K562 (cell line): ENCODE measurements around the gene UBR7. TPM values are rescaled to one million over a fixed set of nuclear protein-coding genes. Genes with fewer than 3 reads are reported as not detected.

Experiments
- ATAC-seq: fragments of 200-7000 bp; cut with Tn5 transposase; 3 replicates; pipeline ENCODE4 v1.9.1; 2020; ENCODE audit warnings: moderate library complexity
- BruUV-seq: library from RNA; stranded (reverse); fragments of 400-500 nt; replicated peaks from 2 replicates; lab custom pipeline; 2021; lab: Mats Ljungman, UMichigan
- CTCF ChIA-PET: fragments of 300-600 bp; formaldehyde crosslinking; extraction: SDS; loops from one replicate; lab custom pipeline; 2021; ENCODE audit warnings: low intra/inter-chr PET ratio; lab: Yijun Ruan, JAX
- POLR2A ChIA-PET: fragments of 300-600, 350-650 bp; sonication (Branson Sonifier 250); formaldehyde crosslinking; extraction: SDS; loops from one replicate; lab custom pipeline; 2021; ENCODE audit warnings: antibody characterized with exemption, inconsistent platforms; lab: Yijun Ruan, JAX
- DNase-seq, 4 experiments: peaks; one replicate each; pipeline versions ENCODE4 v3.0.0 to v3.0.0-alpha.2; 2011 to 2018; ENCODE audit warnings: low spot score in 3 of 4, mixed read lengths in 3 of 4; ENCODE audit errors: extremely low read depth in 1 of 4
- FAIRE-seq: peaks from 2 replicates; lab custom pipeline; 2011; peaks lifted over from hg19 to GRCh38; lab: Jason Lieb, UNC
- H2AFZ ChIP-seq: 2 replicates; pipeline ENCODE4 v1.6.0; 2011; ENCODE audit warnings: low read depth, low read length, control low read depth, inconsistent platforms
- H3K27ac ChIP-seq: fragments of 200-600 bp; 3 replicates; pipeline ENCODE4 v1.8.0; 2011; ENCODE audit warnings: low read depth, mild to moderate bottlenecking, control low read depth, inconsistent platforms, low read length, moderate library complexity, mixed read lengths; ENCODE audit errors: extremely low read depth
- H3K27me3 ChIP-seq, 2 experiments: fragments of 300-600 bp in 1 of 2; 2 replicates in 1 of 2; 3 replicates in 1 of 2; pipeline versions ENCODE4 v1.6.0 to v1.8.0; 2011; ENCODE audit warnings: inconsistent platforms in 2 of 2, low read length in 2 of 2, mild to moderate bottlenecking in 1 of 2, mixed read lengths in 1 of 2, moderate library complexity in 1 of 2; ENCODE audit not compliant: control insufficient read depth in 2 of 2, insufficient read depth in 2 of 2
- H3K36me3 ChIP-seq: fragments of 300-600 bp; 3 replicates; pipeline ENCODE4 v1.8.0; 2011; ENCODE audit warnings: mild to moderate bottlenecking, low read length, inconsistent platforms; ENCODE audit not compliant: control insufficient read depth, insufficient read depth
- H3K4me1 ChIP-seq, 2 experiments: fragments of 200-600 bp in 1 of 2; replicated peaks in 1 of 2; 2 replicates in 1 of 2; 3 replicates in 1 of 2; pipeline versions ENCODE4 v1.5.1 to v1.8.0; 2011; ENCODE audit warnings: inconsistent platforms in 2 of 2, low read length in 2 of 2, mild to moderate bottlenecking in 1 of 2, mixed read lengths in 1 of 2, moderate library complexity in 1 of 2; ENCODE audit not compliant: control insufficient read depth in 2 of 2, insufficient read depth in 2 of 2
- H3K4me2 ChIP-seq: 2 replicates; pipeline ENCODE4 v1.6.1; 2011; ENCODE audit warnings: low read length, control low read depth, inconsistent platforms, mixed read lengths; ENCODE audit not compliant: insufficient read depth
- H3K4me3 ChIP-seq: fragments of 200-600 bp; sonication (generic), shearing (Covaris generic); 2 replicates; pipeline ENCODE4 v1.5.1; 2016; ENCODE audit warnings: control low read depth, inconsistent platforms
- H3K79me2 ChIP-seq: fragments of 200-600 bp; 3 replicates; pipeline ENCODE4 v1.8.0; 2011; ENCODE audit warnings: low read length, inconsistent platforms; ENCODE audit not compliant: control insufficient read depth, insufficient read depth
- H3K9ac ChIP-seq, 2 experiments: 2 replicates each; pipeline versions ENCODE4 v1.6.0 to v1.6.1; 2011; ENCODE audit warnings: low read depth in 2 of 2, low read length in 2 of 2, control low read depth in 1 of 2, inconsistent platforms in 1 of 2, mild to moderate bottlenecking in 1 of 2, mixed read lengths in 1 of 2; ENCODE audit not compliant: insufficient read depth in 1 of 2
- H3K9me1 ChIP-seq: one replicate; pipeline ENCODE4 v1.6.0; 2011; ENCODE audit warnings: inconsistent platforms, mild to moderate bottlenecking, low read length, moderate library complexity; ENCODE audit not compliant: control insufficient read depth, insufficient read depth
- H3K9me3 ChIP-seq: replicated peaks from 2 replicates; pipeline ENCODE4 v1.5.1; 2011; ENCODE audit warnings: low read depth, low read length, inconsistent platforms; ENCODE audit not compliant: control insufficient read depth, insufficient read depth
- H4K20me1 ChIP-seq: replicated peaks from 2 replicates; pipeline ENCODE4 v1.6.1; 2011; ENCODE audit warnings: low read length, inconsistent platforms, mixed read lengths; ENCODE audit not compliant: control insufficient read depth, insufficient read depth
- DDX20 ChIP-seq: fragments of 450-650 bp; IDR thresholded peaks from 2 replicates; pipeline ENCODE4 v1.6.1; 2016; ENCODE audit warnings: missing genetic modification characterization, low read depth, mild to moderate bottlenecking, missing compliant biosample characterization, moderate library complexity
- MXI1 ChIP-seq: IDR thresholded peaks from 2 replicates; pipeline ENCODE4 v1.6.1; 2011; ENCODE audit warnings: low read depth, mild to moderate bottlenecking, improper control_type of control experiment, low read length
- NFATC3 ChIP-seq: fragments of 450-650 bp; IDR thresholded peaks from 2 replicates; pipeline ENCODE4 v1.6.1; 2017; ENCODE audit warnings: mild to moderate bottlenecking
- NFIC ChIP-seq: fragments of 450-650 bp; IDR thresholded peaks from 2 replicates; pipeline ENCODE4 v1.6.1; 2017; ENCODE audit warnings: mild to moderate bottlenecking, inconsistent platforms
- PKNOX1 ChIP-seq: fragments of 450-650 bp; IDR thresholded peaks from 2 replicates; pipeline ENCODE4 v1.6.1; 2016
- SAFB ChIP-seq: fragments of 200-400 bp; formaldehyde crosslinking; IDR thresholded peaks from 2 replicates; pipeline ENCODE4 v1.6.1; 2017; ENCODE audit warnings: low read depth, low read length, borderline replicate concordance
- SRSF9 ChIP-seq: fragments of 200-400 bp; formaldehyde crosslinking; IDR thresholded peaks from 2 replicates; pipeline ENCODE4 v1.6.1; 2017; ENCODE audit warnings: low read depth, low read length, borderline replicate concordance
- ZFX ChIP-seq: sonication (generic); formaldehyde crosslinking; IDR thresholded peaks from 2 replicates; pipeline ENCODE4 v1.8.0; 2022; ENCODE audit warnings: mild to moderate bottlenecking, missing genetic modification reagents, moderate library complexity
- ZNF165 ChIP-seq: fragments of 250-450 bp; sonication (Bioruptor Pico); IDR thresholded peaks from 2 replicates; pipeline ENCODE4 v1.4.0; 2020; ENCODE audit warnings: borderline replicate concordance
- ZNF354B ChIP-seq: fragments of 250-450 bp; sonication (Bioruptor Pico); IDR thresholded peaks from 2 replicates; pipeline ENCODE4 v1.4.0; 2020
- ZNF398 ChIP-seq: fragments of 250-450 bp; sonication (Bioruptor Pico); IDR thresholded peaks from 2 replicates; pipeline ENCODE4 v1.8.0; 2021; ENCODE audit warnings: moderate library complexity, mild to moderate bottlenecking, inconsistent platforms
- ZNF586 ChIP-seq: fragments of 450-650 bp; formaldehyde crosslinking; conservative IDR thresholded peaks from 2 replicates; pipeline ENCODE4 v1.4.0; 2020; ENCODE audit warnings: mild to moderate bottlenecking, moderate library complexity
- ZNF644 ChIP-seq: fragments of 200-800 bp; sonication (Bioruptor generic); IDR thresholded peaks from 2 replicates; pipeline ENCODE4 v1.6.1; 2016; ENCODE audit warnings: low read depth, missing genetic modification characterization, missing compliant biosample characterization
- ZNF699 ChIP-seq: fragments of 250-450 bp; sonication (Bioruptor Pico); IDR thresholded peaks from 2 replicates; pipeline ENCODE4 v1.8.0; 2021; ENCODE audit warnings: mild to moderate bottlenecking, moderate library complexity; ENCODE audit not compliant: insufficient replicate concordance
- ZNF740 ChIP-seq, 3 experiments: fragments of 200-800 bp in 1 of 3; sonication (Bioruptor generic) in 1 of 3; sonication (generic) in 1 of 3; formaldehyde crosslinking in 1 of 3; IDR thresholded peaks; 2 replicates each; pipeline versions ENCODE4 v1.6.1 to v1.8.0; 2016 to 2022; ENCODE audit warnings: mild to moderate bottlenecking in 2 of 3, missing compliant biosample characterization in 2 of 3, missing genetic modification characterization in 2 of 3, missing genetic modification reagents in 1 of 3
- WGBS: fragments of 100-300 bp; shearing (Covaris generic); methylation state at CpG from one replicate; pipeline ENCODE4 v1.1.6; 2016; ENCODE audit warnings: low coverage, mixed read lengths; ENCODE audit not compliant: insufficient coverage; ENCODE audit errors: missing lambda C conversion rate; 5-methylcytosine and 5-hydroxymethylcytosine counted together
- in situ Hi-C: fragments of 300-500 bp; cut with MboI; formaldehyde crosslinking; loops from 4 replicates; pipeline ENCODE4 v1.15.0; 2018; ENCODE audit warnings: inconsistent platforms, mixed read lengths
- intact Hi-C: fragments of 100-400 bp; cut with micrococcal nuclease; formaldehyde crosslinking; loops from 2 replicates; pipeline ENCODE4 v1.14.2; 2022
- polyA plus RNA-seq, 8 experiments: library from polyadenylated mRNA; depleted of rRNA in 4 of 8; stranded (reverse) in 5 of 8; unstranded in 3 of 8; fragments of >200 nt; fragmentation: Nextera tagmentation in 2 of 8; fragmentation: Illumina TruSeq in 1 of 8; extraction: Ambion mirVana in 2 of 8; extraction: Trizol in 1 of 8; gene quantifications; 2 replicates each; pipeline versions ENCODE4 v1.2.1 to v1.2.3, GENCODE V29; 2011 to 2014; ENCODE audit warnings: inconsistent platforms in 1 of 8, missing spikeins in 1 of 8
- total RNA-seq, 7 experiments: library from RNA; depleted of rRNA in 6 of 7; stranded (reverse); fragments of >200 nt in 6 of 7; fragmentation: Illumina TruSeq in 2 of 7; extraction: Trizol in 2 of 7; gene quantifications; 2 replicates each; pipeline versions ENCODE4 v1.2.1 to v1.2.3, GENCODE V29; 2011 to 2021; ENCODE audit warnings: low replicate concordance in 1 of 7

The UBR7 gene
- total and polyA plus RNA-seq, 9 of the 15 experiments (the other 6 are each of a cell fraction or from before 2014, with no cell fraction given): 12.5 to 63.0 (median 34.4) TPM

- peak within 1 kb of the TSS; percentile 85; the same call in 2 of the 3 replicates for H3K27ac ChIP-seq
- peaks cover 22% of the 10 kb centered on the region; the same call in 1 of the 3 replicates for H3K36me3 ChIP-seq
- H3K9me1 ChIP-seq: no peaks in the 10 kb centered on the region
- no peaks in the 10 kb centered on the region for H3K9me3 ChIP-seq
- DNase-seq (peak; percentile 83 to 87 (median 87)), FAIRE-seq (no peak), ATAC-seq (peak; percentile 95)
- WGBS: 2% methylated on average over 26 of the region's 124 CpGs
- H3K9ac ChIP-seq: peak within 1 kb of the TSS; percentile 72 to 90
- no TSS peak for BruUV-seq
- in situ Hi-C loops (no loop called here), intact Hi-C loops (no loop called here)
- ChIA-PET CTCF (interaction anchor here (0.6 kb wide), 1 partner anchor 72 kb away, joined by 3 read pairs; no protein-coding TSS in a partner anchor), POLR2A (interaction anchor here (0.8 to 1.4 kb wide), 7 partner anchors 8 to 1199 kb away, joined by 3 to 5 read pairs (median 3); no protein-coding TSS in a partner anchor)
- peaks cover 6 to 15% of the 10 kb centered on the region in 2 experiments; a peak in 3 of 5 replicates for H3K4me1 ChIP-seq
- peak within 1 kb of the TSS; percentile 88 for H3K4me3 ChIP-seq
- peak within 1 kb of the TSS; percentile 90 for H3K4me2 ChIP-seq
- peak within 1 kb of the TSS; percentile 94 for H2AFZ ChIP-seq
- H3K27me3 ChIP-seq: no peaks in the 10 kb centered on the region
- H3K79me2 ChIP-seq: peaks cover 16% of the 10 kb centered on the region
- no peaks in the 10 kb centered on the region for H4K20me1 ChIP-seq
- TF ChIP-seq PKNOX1 (peak; percentile 37), ZNF398 (CRISPR knock-in tag) (no peak), ZNF165 (CRISPR knock-in tag) (no peak), SRSF9 (no peak), SAFB (no peak), ZNF644 (no peak), ZNF354B (CRISPR knock-in tag) (no peak), ZNF740 (CRISPR knock-in tag; IDR thresholded peaks at IDR 0.05) (no peak), ZNF740 (tag; IDR thresholded peaks at IDR 0.05) (no peak), DDX20 (no peak), MXI1 (no peak), NFATC3 (no peak), ZNF586 (CRISPR knock-in tag) (no peak), NFIC (no peak), ZNF699 (CRISPR knock-in tag) (no peak), ZFX (CRISPR knock-in tag) (peak; percentile 95)
Measured at GRCh38 chr14:93184391-93185348, 22.4 kb upstream of the UBR7 start, which contains the start of the genes LYSET and MOAP1. Gene LYSET, plus strand, starts transcription at chr14:93185317. Its CDS starts 89 bp downstream, at chr14:93185406. Gene MOAP1, minus strand, starts transcription at chr14:93184897. Its CDS starts 655 bp downstream, at chr14:93184242.
